GM12878 (cell line): ENCODE measurements around the gene GRIN2D. TPM values are rescaled to one million over a fixed set of nuclear protein-coding genes. Genes with fewer than 3 reads are reported as not detected.
A peak's percentile ranks its signal among the peaks of the same experiment; 100 is the strongest.

Experiments
- BACH1 ChIP-seq: fragments of 450-650 bp; IDR thresholded peaks from 2 replicates; pipeline ENCODE4 v1.6.1; 2017; ENCODE audit warnings: mild to moderate bottlenecking, borderline replicate concordance
- BHLHE40 ChIP-seq, 2 experiments: fragments of 450-650 bp in 1 of 2; IDR thresholded peaks; 2 replicates each; pipeline ENCODE4 v1.6.1; 2011 to 2017; ENCODE audit warnings: low read depth in 2 of 2, borderline replicate concordance in 1 of 2, improper control_type of control experiment in 1 of 2, low read length in 1 of 2, mild to moderate bottlenecking in 1 of 2
- CHD4 ChIP-seq: fragments of 200-600 bp; sonication (generic); IDR thresholded peaks from 2 replicates; pipeline ENCODE4 v1.6.1; 2016; ENCODE audit warnings: mild to moderate bottlenecking
- CREM ChIP-seq: IDR thresholded peaks from 2 replicates; pipeline ENCODE4 v1.6.1; 2014; ENCODE audit warnings: antibody characterized with exemption, low read depth
- EED ChIP-seq: sonication (generic); IDR thresholded peaks from 2 replicates; pipeline ENCODE4 v1.6.1; 2016; ENCODE audit warnings: antibody characterized with exemption, low read depth
- EZH2 ChIP-seq: IDR thresholded peaks from 2 replicates; pipeline ENCODE4 v1.6.1; 2012; ENCODE audit warnings: low read depth, mild to moderate bottlenecking, control low read depth, inconsistent platforms, low read length, borderline replicate concordance; ENCODE audit not compliant: control insufficient read depth
- HDAC6 ChIP-seq: fragments of 200-600 bp; sonication (generic); IDR thresholded peaks from one replicate; pipeline ENCODE4 v1.8.0; 2017; ENCODE audit warnings: antibody characterized with exemption; ENCODE audit not compliant: unreplicated experiment
- JUNB ChIP-seq: IDR thresholded peaks from 2 replicates; pipeline ENCODE4 v1.6.1; 2016; ENCODE audit warnings: antibody characterized with exemption, mild to moderate bottlenecking
- KDM1A ChIP-seq: fragments of 200-600 bp; sonication (generic); IDR thresholded peaks from 2 replicates; pipeline ENCODE4 v1.6.1; 2016; ENCODE audit warnings: borderline replicate concordance
- MEF2B ChIP-seq: fragments of 450-650 bp; IDR thresholded peaks from 2 replicates; pipeline ENCODE4 v1.6.1; 2018; ENCODE audit warnings: mild to moderate bottlenecking, moderate library complexity; ENCODE audit not compliant: partially characterized antibody, poor library complexity, severe bottlenecking
- MYC ChIP-seq: IDR thresholded peaks from 2 replicates; pipeline ENCODE4 v1.6.1; 2011; ENCODE audit warnings: mild to moderate bottlenecking, low read length, moderate library complexity, inconsistent platforms; ENCODE audit not compliant: insufficient read depth, insufficient replicate concordance, insufficient read length, severe bottlenecking
- POU2F2 ChIP-seq: IDR thresholded peaks from 3 replicates; pipeline ENCODE4 v1.6.1; 2011; ENCODE audit warnings: low read depth, mild to moderate bottlenecking, low read length, borderline replicate concordance
- RAD21 ChIP-seq: IDR thresholded peaks from 2 replicates; pipeline ENCODE4 v1.6.1; 2011; ENCODE audit warnings: mild to moderate bottlenecking, low read depth, low read length, moderate library complexity; ENCODE audit not compliant: insufficient read depth
- SREBF1 ChIP-seq: IDR thresholded peaks from 2 replicates; pipeline ENCODE4 v1.6.1; 2012; ENCODE audit warnings: mild to moderate bottlenecking, low read length
- STAT1 ChIP-seq: fragments of 450-650 bp; conservative IDR thresholded peaks from 2 replicates; pipeline ENCODE4 v1.6.1; 2014; ENCODE audit warnings: antibody characterized with exemption, mild to moderate bottlenecking
- YY1 ChIP-seq: IDR thresholded peaks from 2 replicates; pipeline ENCODE4 v1.6.1; 2011; ENCODE audit warnings: low read depth, mild to moderate bottlenecking, low read length
- ZNF217 ChIP-seq: fragments of 450-650 bp; IDR thresholded peaks from 2 replicates; pipeline ENCODE4 v1.6.1; 2017; ENCODE audit warnings: antibody characterized with exemption, mild to moderate bottlenecking
- polyA plus RNA-seq, 11 experiments: library from polyadenylated mRNA; depleted of rRNA in 4 of 11; unstranded in 6 of 11; stranded (reverse) in 5 of 11; fragments of >200 nt; fragmentation: Nextera tagmentation in 4 of 11; fragmentation: Illumina TruSeq in 1 of 11; extraction: Ambion mirVana in 4 of 11; extraction: Trizol in 1 of 11; gene quantifications; 1 replicate in 1 of 11; 2 replicates in 10 of 11; pipeline versions ENCODE4 v1.2.1 to v1.2.3, GENCODE V29; 2011 to 2016; ENCODE audit warnings: inconsistent platforms in 2 of 11, missing spikeins in 2 of 11, low read depth in 1 of 11
- total RNA-seq, 4 experiments: library from RNA; depleted of rRNA in 3 of 4; stranded (reverse); fragments of >200 nt in 3 of 4; fragmentation: Illumina TruSeq in 1 of 4; extraction: Trizol in 1 of 4; gene quantifications; 2 replicates each; pipeline versions ENCODE4 v1.2.1 to v1.2.3, GENCODE V29; 2013 to 2021
- TF ChIP-seq, protein P1 (sequence below): fragments of 450-650 bp; IDR thresholded peaks from 2 replicates; pipeline ENCODE4 v1.6.1; 2014; ENCODE audit warnings: mild to moderate bottlenecking
- TF ChIP-seq, protein P2 (sequence below): fragments of 450-650 bp; IDR thresholded peaks from 2 replicates; pipeline ENCODE4 v1.6.1; 2017; ENCODE audit warnings: low read depth, mild to moderate bottlenecking, moderate library complexity
- TF ChIP-seq, protein P3 (sequence below): IDR thresholded peaks from 2 replicates; pipeline ENCODE4 v1.6.1; 2012; ENCODE audit warnings: low read depth, low read length, improper control_type of control experiment
- TF ChIP-seq, protein P4 (sequence below): IDR thresholded peaks from 2 replicates; pipeline ENCODE4 v1.6.1; 2012; ENCODE audit warnings: low read depth, low read length, improper control_type of control experiment
- TF ChIP-seq, protein P5 (sequence below): fragments of 450-650 bp; IDR thresholded peaks from 2 replicates; pipeline ENCODE4 v1.6.1; 2017; ENCODE audit warnings: mild to moderate bottlenecking
- TF ChIP-seq, protein P6 (sequence below): fragments of 450-650 bp; IDR thresholded peaks from 2 replicates; pipeline ENCODE4 v1.6.1; 2017; ENCODE audit warnings: borderline replicate concordance

GRIN2D gene
- total and polyA plus RNA-seq, 10 of the 15 experiments (the other 5 are each of a cell fraction or from before 2014, with no cell fraction given), result 0.03 to 0.38 (median 0.04) TPM; not detected in 3

DNA sequence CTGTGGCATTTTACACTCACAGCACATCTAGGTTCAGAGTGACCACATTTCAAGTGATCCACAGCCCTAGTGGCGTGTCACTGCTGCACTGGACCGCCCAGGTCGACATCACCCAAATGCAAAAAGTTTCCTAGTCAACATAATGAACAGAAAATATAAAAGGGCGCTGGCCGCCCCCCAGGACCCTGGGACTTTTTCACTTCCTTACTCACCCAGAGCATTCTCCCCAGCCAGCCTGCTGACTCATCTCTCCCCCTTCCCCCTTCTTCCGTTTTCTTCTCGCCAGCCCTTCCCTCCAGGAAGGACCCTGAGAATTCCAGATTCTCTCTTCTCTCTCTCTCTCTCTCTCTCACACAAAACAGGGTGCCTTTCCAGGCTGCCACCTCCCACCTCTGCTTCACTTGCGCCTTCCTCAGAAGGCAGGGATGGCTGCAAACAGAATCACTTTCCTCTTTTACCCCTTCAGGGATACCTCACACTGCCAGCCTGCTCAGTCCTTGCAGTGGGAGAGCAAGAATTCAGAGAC, 31.3 kb downstream of the GRIN2D start (continued):
- no peak; the same call in 1 of the 2 replicates for TF ChIP-seq BACH1
- TF ChIP-seq, protein P1, sequence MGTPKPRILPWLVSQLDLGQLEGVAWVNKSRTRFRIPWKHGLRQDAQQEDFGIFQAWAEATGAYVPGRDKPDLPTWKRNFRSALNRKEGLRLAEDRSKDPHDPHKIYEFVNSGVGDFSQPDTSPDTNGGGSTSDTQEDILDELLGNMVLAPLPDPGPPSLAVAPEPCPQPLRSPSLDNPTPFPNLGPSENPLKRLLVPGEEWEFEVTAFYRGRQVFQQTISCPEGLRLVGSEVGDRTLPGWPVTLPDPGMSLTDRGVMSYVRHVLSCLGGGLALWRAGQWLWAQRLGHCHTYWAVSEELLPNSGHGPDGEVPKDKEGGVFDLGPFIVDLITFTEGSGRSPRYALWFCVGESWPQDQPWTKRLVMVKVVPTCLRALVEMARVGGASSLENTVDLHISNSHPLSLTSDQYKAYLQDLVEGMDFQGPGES, result no peak
- TF ChIP-seq EZH2, result no peak
- TF ChIP-seq KDM1A, result no peak
- TF ChIP-seq, protein P2, sequence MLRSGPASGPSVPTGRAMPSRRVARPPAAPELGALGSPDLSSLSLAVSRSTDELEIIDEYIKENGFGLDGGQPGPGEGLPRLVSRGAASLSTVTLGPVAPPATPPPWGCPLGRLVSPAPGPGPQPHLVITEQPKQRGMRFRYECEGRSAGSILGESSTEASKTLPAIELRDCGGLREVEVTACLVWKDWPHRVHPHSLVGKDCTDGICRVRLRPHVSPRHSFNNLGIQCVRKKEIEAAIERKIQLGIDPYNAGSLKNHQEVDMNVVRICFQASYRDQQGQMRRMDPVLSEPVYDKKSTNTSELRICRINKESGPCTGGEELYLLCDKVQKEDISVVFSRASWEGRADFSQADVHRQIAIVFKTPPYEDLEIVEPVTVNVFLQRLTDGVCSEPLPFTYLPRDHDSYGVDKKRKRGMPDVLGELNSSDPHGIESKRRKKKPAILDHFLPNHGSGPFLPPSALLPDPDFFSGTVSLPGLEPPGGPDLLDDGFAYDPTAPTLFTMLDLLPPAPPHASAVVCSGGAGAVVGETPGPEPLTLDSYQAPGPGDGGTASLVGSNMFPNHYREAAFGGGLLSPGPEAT, result peak; percentile 81
- peak; percentile 89 for TF ChIP-seq EED
- TF ChIP-seq CREM, result no peak; the same call in 1 of the 2 replicates
- TF ChIP-seq BHLHE40 (IDR thresholded peaks at IDR 0.05; ENCODE audit: borderline replicate concordance in 1 of 2, low read depth in 2 of 2, low read length in 1 of 2), result no peak
- TF ChIP-seq, protein P3, sequence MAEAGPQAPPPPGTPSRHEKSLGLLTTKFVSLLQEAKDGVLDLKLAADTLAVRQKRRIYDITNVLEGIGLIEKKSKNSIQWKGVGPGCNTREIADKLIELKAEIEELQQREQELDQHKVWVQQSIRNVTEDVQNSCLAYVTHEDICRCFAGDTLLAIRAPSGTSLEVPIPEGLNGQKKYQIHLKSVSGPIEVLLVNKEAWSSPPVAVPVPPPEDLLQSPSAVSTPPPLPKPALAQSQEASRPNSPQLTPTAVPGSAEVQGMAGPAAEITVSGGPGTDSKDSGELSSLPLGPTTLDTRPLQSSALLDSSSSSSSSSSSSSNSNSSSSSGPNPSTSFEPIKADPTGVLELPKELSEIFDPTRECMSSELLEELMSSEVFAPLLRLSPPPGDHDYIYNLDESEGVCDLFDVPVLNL, result no peak
- TF ChIP-seq YY1, result no peak
- TF ChIP-seq, protein P4, sequence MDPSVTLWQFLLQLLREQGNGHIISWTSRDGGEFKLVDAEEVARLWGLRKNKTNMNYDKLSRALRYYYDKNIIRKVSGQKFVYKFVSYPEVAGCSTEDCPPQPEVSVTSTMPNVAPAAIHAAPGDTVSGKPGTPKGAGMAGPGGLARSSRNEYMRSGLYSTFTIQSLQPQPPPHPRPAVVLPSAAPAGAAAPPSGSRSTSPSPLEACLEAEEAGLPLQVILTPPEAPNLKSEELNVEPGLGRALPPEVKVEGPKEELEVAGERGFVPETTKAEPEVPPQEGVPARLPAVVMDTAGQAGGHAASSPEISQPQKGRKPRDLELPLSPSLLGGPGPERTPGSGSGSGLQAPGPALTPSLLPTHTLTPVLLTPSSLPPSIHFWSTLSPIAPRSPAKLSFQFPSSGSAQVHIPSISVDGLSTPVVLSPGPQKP, result no peak
- no peak for TF ChIP-seq CHD4
- no peak for TF ChIP-seq SREBF1
- TF ChIP-seq, protein P5, sequence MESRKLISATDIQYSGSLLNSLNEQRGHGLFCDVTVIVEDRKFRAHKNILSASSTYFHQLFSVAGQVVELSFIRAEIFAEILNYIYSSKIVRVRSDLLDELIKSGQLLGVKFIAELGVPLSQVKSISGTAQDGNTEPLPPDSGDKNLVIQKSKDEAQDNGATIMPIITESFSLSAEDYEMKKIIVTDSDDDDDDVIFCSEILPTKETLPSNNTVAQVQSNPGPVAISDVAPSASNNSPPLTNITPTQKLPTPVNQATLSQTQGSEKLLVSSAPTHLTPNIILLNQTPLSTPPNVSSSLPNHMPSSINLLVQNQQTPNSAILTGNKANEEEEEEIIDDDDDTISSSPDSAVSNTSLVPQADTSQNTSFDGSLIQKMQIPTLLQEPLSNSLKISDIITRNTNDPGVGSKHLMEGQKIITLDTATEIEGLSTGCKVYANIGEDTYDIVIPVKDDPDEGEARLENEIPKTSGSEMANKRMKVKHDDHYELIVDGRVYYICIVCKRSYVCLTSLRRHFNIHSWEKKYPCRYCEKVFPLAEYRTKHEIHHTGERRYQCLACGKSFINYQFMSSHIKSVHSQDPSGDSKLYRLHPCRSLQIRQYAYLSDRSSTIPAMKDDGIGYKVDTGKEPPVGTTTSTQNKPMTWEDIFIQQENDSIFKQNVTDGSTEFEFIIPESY, result no peak
- no peak for TF ChIP-seq HDAC6
- TF ChIP-seq MYC, result no peak
- no peak for TF ChIP-seq ZNF217
- TF ChIP-seq, protein P6, sequence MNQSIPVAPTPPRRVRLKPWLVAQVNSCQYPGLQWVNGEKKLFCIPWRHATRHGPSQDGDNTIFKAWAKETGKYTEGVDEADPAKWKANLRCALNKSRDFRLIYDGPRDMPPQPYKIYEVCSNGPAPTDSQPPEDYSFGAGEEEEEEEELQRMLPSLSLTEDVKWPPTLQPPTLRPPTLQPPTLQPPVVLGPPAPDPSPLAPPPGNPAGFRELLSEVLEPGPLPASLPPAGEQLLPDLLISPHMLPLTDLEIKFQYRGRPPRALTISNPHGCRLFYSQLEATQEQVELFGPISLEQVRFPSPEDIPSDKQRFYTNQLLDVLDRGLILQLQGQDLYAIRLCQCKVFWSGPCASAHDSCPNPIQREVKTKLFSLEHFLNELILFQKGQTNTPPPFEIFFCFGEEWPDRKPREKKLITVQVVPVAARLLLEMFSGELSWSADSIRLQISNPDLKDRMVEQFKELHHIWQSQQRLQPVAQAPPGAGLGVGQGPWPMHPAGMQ, result no peak
- TF ChIP-seq JUNB, result peak; percentile 65
- no peak for TF ChIP-seq POU2F2
- no peak for TF ChIP-seq STAT1
- no peak for TF ChIP-seq RAD21
- peak; percentile 35 for TF ChIP-seq MEF2B
